NCI-H2081 (cell line): ENCODE results near the gene HSD17B8.

Source experiments
- DNase-seq, 2 experiments: peaks; one replicate each; lab custom pipeline; 2025; lab: John Stamatoyannopoulos, UW

HSD17B8 gene

GRCh38 chr6:33171016-33171879, 33.2 kb upstream of the HSD17B8 start:
- no peak for DNase-seq

GRCh38 chr6:33171880-33172687, 32.4 kb upstream of the HSD17B8 start:
- DNase-seq, result no peak

- no peak for DNase-seq
Measured at GRCh38 chr6:33172688-33173534, 31.5 kb upstream of the HSD17B8 start.

- no peak for DNase-seq
Measured at GRCh38 chr6:33173535-33174180, 30.8 kb upstream of the HSD17B8 start.

- DNase-seq, result no peak
Measured at GRCh38 chr6:33174784-33175183, 29.7 kb upstream of the HSD17B8 start.

- no peak for DNase-seq
Measured at GRCh38 chr6:33175436-33176069, 28.9 kb upstream of the HSD17B8 start.

- no peak for DNase-seq
Measured at GRCh38 chr6:33176906-33177305, 27.5 kb upstream of the HSD17B8 start.

GRCh38 chr6:33177552-33178446, 26.7 kb upstream of the HSD17B8 start:
- DNase-seq, result no peak

- no peak for DNase-seq
Measured at GRCh38 chr6:33178755-33179475, 25.5 kb upstream of the HSD17B8 start.

- DNase-seq, result no peak
Measured at GRCh38 chr6:33181141-33181540, 23.3 kb upstream of the HSD17B8 start.

GRCh38 chr6:33183071-33183683, 21.3 kb upstream of the HSD17B8 start:
- no peak for DNase-seq

GRCh38 chr6:33185190-33185589, 19.3 kb upstream of the HSD17B8 start:
- DNase-seq, result no peak

- DNase-seq, result no peak
Measured at GRCh38 chr6:33185654-33186187, 18.7 kb upstream of the HSD17B8 start.

GRCh38 chr6:33187809-33188208, 16.6 kb upstream of the HSD17B8 start:
- DNase-seq, result no peak

- DNase-seq, result no peak
Measured at GRCh38 chr6:33189164-33189563, 15.3 kb upstream of the HSD17B8 start.

GRCh38 chr6:33189625-33190448, 14.6 kb upstream of the HSD17B8 start:
- DNase-seq, result no peak

- no peak for DNase-seq
Measured at GRCh38 chr6:33190504-33191107, 13.8 kb upstream of the HSD17B8 start.
